A549 (cell line): ENCODE measurements around the gene ACIN1. TPM values are rescaled to one million over a fixed set of nuclear protein-coding genes. Genes with fewer than 3 reads are reported as not detected.

Experiments used
- ATAC-seq, 2 experiments: fragments of 200-7000 bp in 1 of 2; fragments of >200 bp in 1 of 2; cut with Nextera tagmentation in 1 of 2; cut with Tn5 transposase in 1 of 2; 3 replicates each; pipeline versions ENCODE4 v1.8.0 to v1.9.1; 2018 to 2020; ENCODE audit warnings: mild to moderate bottlenecking in 1 of 2, moderate library complexity in 1 of 2
- CTCF ChIA-PET: fragments of 300-600 bp; sonication (Branson Sonifier 250); formaldehyde crosslinking; extraction: SDS; loops from one replicate; lab custom pipeline; 2021; ENCODE audit warnings: antibody characterized with exemption, inconsistent platforms; lab: Yijun Ruan, JAX
- POLR2A ChIA-PET: fragments of 350-600 bp; formaldehyde crosslinking; extraction: SDS; loops from one replicate; lab custom pipeline; 2021; ENCODE audit warnings: antibody characterized with exemption, inconsistent platforms; lab: Yijun Ruan, JAX
- DNase-seq, 2 experiments: peaks; one replicate each; pipeline versions ENCODE4 v3.0.0 to v3.0.0-alpha.2; 2011 to 2016; ENCODE audit warnings: low read depth in 1 of 2, low spot score in 1 of 2
- FAIRE-seq: peaks from 2 replicates; lab custom pipeline; 2011; peaks lifted over from hg19 to GRCh38; lab: Jason Lieb, UNC
- H3K27ac ChIP-seq, 2 experiments: fragments of >200 bp; sonication (Bioruptor Twin); formaldehyde crosslinking; 3 replicates each; pipeline ENCODE4 v1.5.1; 2016 to 2017
- H3K4me1 ChIP-seq: fragments of >200 bp; sonication (Bioruptor Twin); formaldehyde crosslinking; 3 replicates; pipeline ENCODE4 v1.6.1; 2016
- H3K4me2 ChIP-seq: fragments of >200 bp; sonication (Bioruptor Twin); formaldehyde crosslinking; 3 replicates; pipeline ENCODE4 v1.6.1; 2016
- H3K4me3 ChIP-seq: fragments of >200 bp; sonication (Bioruptor Twin); formaldehyde crosslinking; 3 replicates; pipeline ENCODE4 v1.5.1; 2016
- H3K9me3 ChIP-seq: fragments of >200 bp; sonication (Bioruptor Twin); formaldehyde crosslinking; 3 replicates; pipeline ENCODE4 v1.6.1; 2016
- CHD4 ChIP-seq: fragments of 200-600 bp; sonication (generic); IDR thresholded peaks from 2 replicates; pipeline ENCODE4 v1.6.1; 2016; ENCODE audit warnings: antibody characterized with exemption, mild to moderate bottlenecking, borderline replicate concordance
- EHMT2 ChIP-seq: fragments of 200-600 bp; sonication (generic); IDR thresholded peaks from 2 replicates; pipeline ENCODE4 v1.6.1; 2016; ENCODE audit warnings: antibody characterized with exemption, low read depth, mild to moderate bottlenecking, moderate library complexity
- ESRRA ChIP-seq: fragments of 150-350 bp; IDR thresholded peaks from 2 replicates; pipeline ENCODE4 v1.6.1; 2014; ENCODE audit warnings: mild to moderate bottlenecking, low read length, borderline replicate concordance
- FOSL2 ChIP-seq, 2 experiments: fragments of 450-650 bp in 1 of 2; fragments of >200 bp in 1 of 2; sonication (Bioruptor Twin) in 1 of 2; formaldehyde crosslinking; IDR thresholded peaks; 2 replicates each; pipeline versions ENCODE4 v1.5.0 to v1.6.1; 2016 to 2020; ENCODE audit warnings: mild to moderate bottlenecking in 1 of 2, moderate library complexity in 1 of 2
- FOXS1 ChIP-seq: fragments of 250-450 bp; sonication (Bioruptor Pico); IDR thresholded peaks from 2 replicates; pipeline ENCODE4 v1.5.0; 2020; ENCODE audit warnings: mild to moderate bottlenecking, moderate library complexity
- GATA3 ChIP-seq: IDR thresholded peaks from 2 replicates; pipeline ENCODE4 v1.6.1; 2012; ENCODE audit warnings: borderline replicate concordance
- HDAC2 ChIP-seq: fragments of 200-600 bp; sonication (generic); IDR thresholded peaks from 2 replicates; pipeline ENCODE4 v1.6.1; 2016
- HEYL ChIP-seq: fragments of 250-450 bp; sonication (Bioruptor Pico); IDR thresholded peaks from 2 replicates; pipeline ENCODE4 v1.8.0; 2021; ENCODE audit warnings: mild to moderate bottlenecking, moderate library complexity
- JUN ChIP-seq, 2 experiments: fragments of >200 bp; sonication (Bioruptor Twin); formaldehyde crosslinking; IDR thresholded peaks; 2 replicates in 1 of 2; 3 replicates in 1 of 2; pipeline ENCODE4 v1.6.1; 2016 to 2017
- KDM1A ChIP-seq: fragments of 200-600 bp; sonication (generic); IDR thresholded peaks from 2 replicates; pipeline ENCODE4 v1.6.1; 2016; ENCODE audit warnings: low read depth, mild to moderate bottlenecking
- PHF8 ChIP-seq: fragments of 200-600 bp; sonication (generic); IDR thresholded peaks from 2 replicates; pipeline ENCODE4 v1.6.1; 2016; ENCODE audit warnings: low read depth, mild to moderate bottlenecking, antibody characterized with exemption, moderate library complexity, borderline replicate concordance
- RAD21 ChIP-seq, 2 experiments: fragments of >200 bp in 1 of 2; sonication (Bioruptor Twin) in 1 of 2; formaldehyde crosslinking in 1 of 2; IDR thresholded peaks in 1 of 2; conservative IDR thresholded peaks in 1 of 2; 2 replicates in 1 of 2; 3 replicates in 1 of 2; pipeline ENCODE4 v1.6.1; 2012 to 2018; ENCODE audit warnings: inconsistent platforms in 1 of 2
- RARB ChIP-seq: fragments of 250-450 bp; sonication (Bioruptor Pico); IDR thresholded peaks from 2 replicates; pipeline ENCODE4 v1.8.0; 2021; ENCODE audit warnings: mild to moderate bottlenecking, moderate library complexity
- RCOR1 ChIP-seq: fragments of 150-350 bp; IDR thresholded peaks from 2 replicates; pipeline ENCODE4 v1.6.1; 2014; ENCODE audit warnings: antibody characterized with exemption, low read length, low read depth
- RFX5 ChIP-seq: fragments of 450-650 bp; IDR thresholded peaks from 2 replicates; pipeline ENCODE4 v1.7.1; 2014; ENCODE audit warnings: antibody characterized with exemption, mild to moderate bottlenecking, moderate library complexity
- RNF2 ChIP-seq: fragments of 200-600 bp; sonication (generic); IDR thresholded peaks from 2 replicates; pipeline ENCODE4 v1.6.1; 2016; ENCODE audit warnings: low read depth, mild to moderate bottlenecking, antibody characterized with exemption, moderate library complexity, borderline replicate concordance
- SREBF2 ChIP-seq: fragments of 450-650 bp; IDR thresholded peaks from 2 replicates; pipeline ENCODE4 v1.6.1; 2014; ENCODE audit warnings: mild to moderate bottlenecking, moderate library complexity
- TP53 ChIP-seq: fragments of 250-450 bp; sonication (Bioruptor Pico); IDR thresholded peaks from 2 replicates; pipeline ENCODE4 v1.5.0; 2021; ENCODE audit warnings: mild to moderate bottlenecking, moderate library complexity
- ZC3H11A ChIP-seq: fragments of 450-650 bp; IDR thresholded peaks from 2 replicates; pipeline ENCODE4 v1.6.1; 2014; ENCODE audit warnings: antibody characterized with exemption, mild to moderate bottlenecking
- ZSCAN20 ChIP-seq: fragments of 250-450 bp; sonication (Bioruptor Pico); IDR thresholded peaks from 2 replicates; pipeline ENCODE4 v1.8.0; 2022; ENCODE audit warnings: mild to moderate bottlenecking, moderate library complexity
- WGBS: methylation state at CpG from one replicate; pipeline ENCODE4 v1.1.6; 2017; ENCODE audit errors: missing lambda C conversion rate; 5-methylcytosine and 5-hydroxymethylcytosine counted together
- polyA plus RNA-seq, 4 experiments: library from polyadenylated mRNA; depleted of rRNA in 3 of 4; stranded (reverse); fragments of >200 nt; fragmentation: RNase III in 1 of 4; extraction: RNeasy Plus Mini Kit Qiagen cat#74134 plus additional on column Dnase treatment in 1 of 4; gene quantifications; 2 replicates in 3 of 4; 3 replicates in 1 of 4; pipeline ENCODE4 v1.2.3, GENCODE V29; 2011 to 2017
- TF ChIP-seq, protein P1 (sequence below): fragments of 200-600 bp; sonication (generic); IDR thresholded peaks from 2 replicates; pipeline ENCODE4 v1.6.1; 2016; ENCODE audit warnings: antibody characterized with exemption, mild to moderate bottlenecking, moderate library complexity
- TF ChIP-seq, protein P2 (sequence below): fragments of 450-650 bp; IDR thresholded peaks from 2 replicates; pipeline ENCODE4 v1.6.1; 2014; ENCODE audit warnings: antibody characterized with exemption
- TF ChIP-seq, protein P3 (sequence below): IDR thresholded peaks from 2 replicates; pipeline ENCODE4 v1.6.1; 2012; ENCODE audit warnings: low read depth, borderline replicate concordance
- TF ChIP-seq, protein P4 (sequence below): fragments of 250-450 bp; sonication (Bioruptor Pico); IDR thresholded peaks from 2 replicates; pipeline ENCODE4 v1.5.0; 2020; ENCODE audit warnings: low read depth, mild to moderate bottlenecking, moderate library complexity
- TF ChIP-seq, protein P5 (sequence below): IDR thresholded peaks from 2 replicates; pipeline ENCODE4 v1.6.1; 2012
- TF ChIP-seq, protein P6 (sequence below): fragments of 150-350 bp; IDR thresholded peaks from 2 replicates; pipeline ENCODE4 v1.6.1; 2014; ENCODE audit warnings: low read depth, mild to moderate bottlenecking, low read length
- TF ChIP-seq, protein P7 (sequence below): fragments of >200 bp; sonication (Bioruptor Twin); formaldehyde crosslinking; IDR thresholded peaks from 3 replicates; pipeline ENCODE4 v1.6.1; 2016

ACIN1 gene
- polyA plus RNA-seq, 2 of the 4 experiments (the other 2 are of a cell fraction): 140 to 147 TPM

DNA sequence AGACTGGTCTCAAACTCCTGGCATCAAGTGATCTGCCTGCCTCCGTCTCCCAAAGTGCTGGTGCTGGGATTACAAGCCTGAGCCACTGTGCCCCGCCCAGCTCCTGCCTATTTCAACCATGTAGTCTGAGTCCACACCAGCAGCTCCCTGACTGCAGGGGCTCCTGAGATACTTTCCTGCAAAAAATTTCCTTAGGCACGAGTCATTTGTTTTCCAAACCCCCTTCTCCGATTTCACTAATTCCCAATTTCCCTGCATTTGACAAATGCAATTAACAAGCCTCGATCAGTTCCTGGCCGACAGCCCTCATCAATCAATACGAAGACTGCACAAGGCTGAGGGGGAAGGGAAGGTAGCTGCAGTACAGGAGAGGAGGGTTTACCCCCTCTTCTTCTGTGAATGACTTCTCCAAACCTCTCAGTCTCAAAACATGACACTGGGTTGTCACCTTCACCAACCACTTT, 70.3 kb downstream of the ACIN1 start:
- ATAC-seq: no peak
- CTCF ChIA-PET: interaction anchor here (0.6 to 4.2 kb wide), 9 partner anchors 8 to 171 kb away, joined by 3 to 17 read pairs (median 5); partner anchors contain the start of gene CDH24
- no peaks in the 10 kb centered on the region for H3K4me1 ChIP-seq
- DNase-seq: no peak
- no peak for TF ChIP-seq JUN (IDR thresholded peaks at IDR 0.05)
- no peak for TF ChIP-seq PHF8
- TF ChIP-seq, protein P1, sequence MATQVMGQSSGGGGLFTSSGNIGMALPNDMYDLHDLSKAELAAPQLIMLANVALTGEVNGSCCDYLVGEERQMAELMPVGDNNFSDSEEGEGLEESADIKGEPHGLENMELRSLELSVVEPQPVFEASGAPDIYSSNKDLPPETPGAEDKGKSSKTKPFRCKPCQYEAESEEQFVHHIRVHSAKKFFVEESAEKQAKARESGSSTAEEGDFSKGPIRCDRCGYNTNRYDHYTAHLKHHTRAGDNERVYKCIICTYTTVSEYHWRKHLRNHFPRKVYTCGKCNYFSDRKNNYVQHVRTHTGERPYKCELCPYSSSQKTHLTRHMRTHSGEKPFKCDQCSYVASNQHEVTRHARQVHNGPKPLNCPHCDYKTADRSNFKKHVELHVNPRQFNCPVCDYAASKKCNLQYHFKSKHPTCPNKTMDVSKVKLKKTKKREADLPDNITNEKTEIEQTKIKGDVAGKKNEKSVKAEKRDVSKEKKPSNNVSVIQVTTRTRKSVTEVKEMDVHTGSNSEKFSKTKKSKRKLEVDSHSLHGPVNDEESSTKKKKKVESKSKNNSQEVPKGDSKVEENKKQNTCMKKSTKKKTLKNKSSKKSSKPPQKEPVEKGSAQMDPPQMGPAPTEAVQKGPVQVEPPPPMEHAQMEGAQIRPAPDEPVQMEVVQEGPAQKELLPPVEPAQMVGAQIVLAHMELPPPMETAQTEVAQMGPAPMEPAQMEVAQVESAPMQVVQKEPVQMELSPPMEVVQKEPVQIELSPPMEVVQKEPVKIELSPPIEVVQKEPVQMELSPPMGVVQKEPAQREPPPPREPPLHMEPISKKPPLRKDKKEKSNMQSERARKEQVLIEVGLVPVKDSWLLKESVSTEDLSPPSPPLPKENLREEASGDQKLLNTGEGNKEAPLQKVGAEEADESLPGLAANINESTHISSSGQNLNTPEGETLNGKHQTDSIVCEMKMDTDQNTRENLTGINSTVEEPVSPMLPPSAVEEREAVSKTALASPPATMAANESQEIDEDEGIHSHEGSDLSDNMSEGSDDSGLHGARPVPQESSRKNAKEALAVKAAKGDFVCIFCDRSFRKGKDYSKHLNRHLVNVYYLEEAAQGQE: no peak
- TF ChIP-seq RAD21 (conservative IDR thresholded peaks at IDR 0.05 in 1 of 2, IDR thresholded peaks at IDR 0.05 in 1 of 2): no peak
- no peak for TF ChIP-seq RCOR1
- TF ChIP-seq TP53 (CRISPR knock-in tag): no peak
- no peak for TF ChIP-seq RFX5
- no peak for TF ChIP-seq GATA3
- TF ChIP-seq KDM1A: no peak
- TF ChIP-seq CHD4: no peak
- TF ChIP-seq, protein P2, sequence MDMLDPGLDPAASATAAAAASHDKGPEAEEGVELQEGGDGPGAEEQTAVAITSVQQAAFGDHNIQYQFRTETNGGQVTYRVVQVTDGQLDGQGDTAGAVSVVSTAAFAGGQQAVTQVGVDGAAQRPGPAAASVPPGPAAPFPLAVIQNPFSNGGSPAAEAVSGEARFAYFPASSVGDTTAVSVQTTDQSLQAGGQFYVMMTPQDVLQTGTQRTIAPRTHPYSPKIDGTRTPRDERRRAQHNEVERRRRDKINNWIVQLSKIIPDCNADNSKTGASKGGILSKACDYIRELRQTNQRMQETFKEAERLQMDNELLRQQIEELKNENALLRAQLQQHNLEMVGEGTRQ: no peak
- no peak for TF ChIP-seq ZSCAN20 (CRISPR knock-in tag)
- TF ChIP-seq, protein P3, sequence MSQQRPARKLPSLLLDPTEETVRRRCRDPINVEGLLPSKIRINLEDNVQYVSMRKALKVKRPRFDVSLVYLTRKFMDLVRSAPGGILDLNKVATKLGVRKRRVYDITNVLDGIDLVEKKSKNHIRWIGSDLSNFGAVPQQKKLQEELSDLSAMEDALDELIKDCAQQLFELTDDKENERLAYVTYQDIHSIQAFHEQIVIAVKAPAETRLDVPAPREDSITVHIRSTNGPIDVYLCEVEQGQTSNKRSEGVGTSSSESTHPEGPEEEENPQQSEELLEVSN: no peak
- no peak for TF ChIP-seq HDAC2
- TF ChIP-seq FOXS1 (CRISPR knock-in tag): no peak
- TF ChIP-seq, protein P4, sequence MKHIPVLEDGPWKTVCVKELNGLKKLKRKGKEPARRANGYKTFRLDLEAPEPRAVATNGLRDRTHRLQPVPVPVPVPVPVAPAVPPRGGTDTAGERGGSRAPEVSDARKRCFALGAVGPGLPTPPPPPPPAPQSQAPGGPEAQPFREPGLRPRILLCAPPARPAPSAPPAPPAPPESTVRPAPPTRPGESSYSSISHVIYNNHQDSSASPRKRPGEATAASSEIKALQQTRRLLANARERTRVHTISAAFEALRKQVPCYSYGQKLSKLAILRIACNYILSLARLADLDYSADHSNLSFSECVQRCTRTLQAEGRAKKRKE (CRISPR knock-in tag): no peak
- TF ChIP-seq, all 56 proteins: peak for 0
- Histone ChIP-seq H3K4me2 (no peak overlapping the region), H3K9me3 (no peaks in the 10 kb centered on the region), H3K27ac (no peak overlapping the region), H3K4me3 (no peak overlapping the region)
- 85% methylated on average over 7 of the region's 7 CpGs for WGBS
- POLR2A ChIA-PET: interaction anchor here (0.9 to 3.0 kb wide), 3 partner anchors 14 to 18 kb away, joined by 3 to 25 read pairs (median 4); no protein-coding TSS in a partner anchor
- FAIRE-seq: no peak

DNA sequence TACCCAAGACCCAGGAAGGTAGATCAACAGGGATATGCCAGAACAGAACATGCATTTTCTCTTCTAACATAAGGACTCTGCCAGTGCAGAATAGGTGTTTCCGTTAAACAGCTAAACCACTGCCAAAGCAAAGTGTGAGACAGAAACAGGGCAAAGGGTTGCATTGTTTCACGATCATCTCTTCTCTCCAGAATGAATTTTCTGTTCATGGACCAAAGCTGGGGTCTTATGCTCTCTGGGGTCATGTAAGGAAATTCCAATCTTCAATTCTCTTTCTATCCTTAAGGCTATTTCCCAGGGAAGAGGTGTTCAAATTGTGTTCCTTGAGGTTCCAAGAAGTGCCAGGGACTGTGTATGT, 71.2 kb downstream of the ACIN1 start:
- 96% methylated on average over 2 of the region's 2 CpGs for WGBS
- TF ChIP-seq, protein P5, sequence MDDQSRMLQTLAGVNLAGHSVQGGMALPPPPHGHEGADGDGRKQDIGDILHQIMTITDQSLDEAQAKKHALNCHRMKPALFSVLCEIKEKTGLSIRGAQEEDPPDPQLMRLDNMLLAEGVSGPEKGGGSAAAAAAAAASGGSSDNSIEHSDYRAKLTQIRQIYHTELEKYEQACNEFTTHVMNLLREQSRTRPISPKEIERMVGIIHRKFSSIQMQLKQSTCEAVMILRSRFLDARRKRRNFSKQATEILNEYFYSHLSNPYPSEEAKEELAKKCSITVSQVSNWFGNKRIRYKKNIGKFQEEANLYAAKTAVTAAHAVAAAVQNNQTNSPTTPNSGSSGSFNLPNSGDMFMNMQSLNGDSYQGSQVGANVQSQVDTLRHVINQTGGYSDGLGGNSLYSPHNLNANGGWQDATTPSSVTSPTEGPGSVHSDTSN: no peak
- TF ChIP-seq TP53 (CRISPR knock-in tag) (no peak), JUN (IDR thresholded peaks at IDR 0.05) (no peak), EHMT2 (no peak), ZC3H11A (no peak), ESRRA (no peak), PHF8 (no peak), RNF2 (no peak), RCOR1 (no peak), SREBF2 (no peak), HEYL (no peak), RARB (CRISPR knock-in tag) (no peak), ZSCAN20 (CRISPR knock-in tag) (no peak), FOSL2 (IDR thresholded peaks at IDR 0.05) (no peak), FOSL2 (CRISPR knock-in tag; IDR thresholded peaks at IDR 0.05) (no peak)
- TF ChIP-seq, protein P6, sequence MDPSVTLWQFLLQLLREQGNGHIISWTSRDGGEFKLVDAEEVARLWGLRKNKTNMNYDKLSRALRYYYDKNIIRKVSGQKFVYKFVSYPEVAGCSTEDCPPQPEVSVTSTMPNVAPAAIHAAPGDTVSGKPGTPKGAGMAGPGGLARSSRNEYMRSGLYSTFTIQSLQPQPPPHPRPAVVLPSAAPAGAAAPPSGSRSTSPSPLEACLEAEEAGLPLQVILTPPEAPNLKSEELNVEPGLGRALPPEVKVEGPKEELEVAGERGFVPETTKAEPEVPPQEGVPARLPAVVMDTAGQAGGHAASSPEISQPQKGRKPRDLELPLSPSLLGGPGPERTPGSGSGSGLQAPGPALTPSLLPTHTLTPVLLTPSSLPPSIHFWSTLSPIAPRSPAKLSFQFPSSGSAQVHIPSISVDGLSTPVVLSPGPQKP: no peak
- TF ChIP-seq, protein P7, sequence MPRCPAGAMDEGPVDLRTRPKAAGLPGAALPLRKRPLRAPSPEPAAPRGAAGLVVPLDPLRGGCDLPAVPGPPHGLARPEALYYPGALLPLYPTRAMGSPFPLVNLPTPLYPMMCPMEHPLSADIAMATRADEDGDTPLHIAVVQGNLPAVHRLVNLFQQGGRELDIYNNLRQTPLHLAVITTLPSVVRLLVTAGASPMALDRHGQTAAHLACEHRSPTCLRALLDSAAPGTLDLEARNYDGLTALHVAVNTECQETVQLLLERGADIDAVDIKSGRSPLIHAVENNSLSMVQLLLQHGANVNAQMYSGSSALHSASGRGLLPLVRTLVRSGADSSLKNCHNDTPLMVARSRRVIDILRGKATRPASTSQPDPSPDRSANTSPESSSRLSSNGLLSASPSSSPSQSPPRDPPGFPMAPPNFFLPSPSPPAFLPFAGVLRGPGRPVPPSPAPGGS: no peak

More for the DNA sequence above, 71.2 kb downstream of the ACIN1 start:
- DNase-seq (no peak), FAIRE-seq (no peak), ATAC-seq (0 out of 6 replicates have a peak, but pooled peaks of 1 of the 2 experiments have one; percentile 10)
- H3K4me3 ChIP-seq: no peak overlapping the region
- no peaks in the 10 kb centered on the region for H3K9me3 ChIP-seq
- ChIA-PET POLR2A (interaction anchor here (0.6 to 3.0 kb wide), 3 partner anchors 10 to 17 kb away, joined by 3 to 25 read pairs (median 4); no protein-coding TSS in a partner anchor), CTCF (interaction anchor here (0.6 to 4.2 kb wide), 8 partner anchors 10 to 45 kb away, joined by 3 to 17 read pairs (median 4); partner anchors contain the start of gene CDH24)
- H3K27ac ChIP-seq: no peak overlapping the region
- no peak overlapping the region for H3K4me2 ChIP-seq
- H3K4me1 ChIP-seq: no peaks in the 10 kb centered on the region
